Measurements from ENCODE around the gene ANP32B. TPM values are rescaled to one million over a fixed set of nuclear protein-coding genes. Genes with fewer than 3 reads are reported as not detected.

ANP32B gene
- polyA plus RNA-seq, 1 of the 3 experiments (the other 2 are of a cell fraction) = 28.4 TPM

DNA sequence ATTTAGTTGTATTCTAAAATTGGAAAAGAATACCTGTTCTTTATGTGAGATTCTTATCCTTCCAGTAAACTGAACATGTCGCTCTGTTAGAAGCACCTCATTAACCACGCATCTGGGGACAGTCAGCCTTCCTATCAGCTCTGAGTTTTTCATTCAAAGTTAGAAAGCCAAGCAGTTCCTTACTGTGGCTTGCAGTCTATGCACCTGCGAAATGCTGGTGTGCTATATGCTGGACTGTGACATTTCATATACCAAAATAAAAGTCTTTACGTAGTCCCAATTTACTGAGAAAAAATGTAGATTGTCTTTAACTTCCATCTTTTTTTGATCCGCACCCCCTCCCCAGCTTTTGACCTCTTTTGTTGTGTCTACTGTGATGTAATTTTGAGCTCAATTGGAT, 4.3 kb downstream of the ANP32B start:
- ChIA-PET CTCF (interaction anchor here (0.7 to 9.2 kb wide), 6 partner anchors 10 to 218 kb away, joined by 3 to 90 read pairs (median 4); partner anchors contain the start of gene TRMO), POLR2A (no interaction called here)
- WGBS (ENCODE audit: low lambda C conversion rate) = over 99% methylated on average over 5 of the region's 5 CpGs
- H3K9me2 ChIP-seq = no peaks in the 10 kb centered on the region
- no peak overlapping the region for H3K9ac ChIP-seq
- H3K4me1 ChIP-seq (ENCODE audit: control insufficient read depth in 1 of 2, insufficient read depth in 2 of 2, low read depth in 1 of 2, low read length in 1 of 2) = peaks cover 17 to 23% of the 10 kb centered on the region in 2 experiments; a peak in 3 of 4 replicates
- peaks cover 90% of the 10 kb centered on the region for H3K79me2 ChIP-seq (ENCODE audit: insufficient read depth)
- H4K20me1 ChIP-seq (ENCODE audit: insufficient read depth) = peaks cover 66% of the 10 kb centered on the region
- peaks cover 6% of the 10 kb centered on the region for H3F3A ChIP-seq (replicated peaks; ENCODE audit: insufficient read depth)
- H3K36me3 ChIP-seq (replicated peaks in 1 of 2; ENCODE audit: control insufficient read depth in 1 of 2, insufficient read depth in 2 of 2, low read length in 1 of 2) = no peaks in the 10 kb centered on the region
- H3K27ac ChIP-seq (ENCODE audit: low read depth in 2 of 2, low read length in 1 of 2) = no peak overlapping the region; a peak in 1 of 4 replicates
- no peak overlapping the region for H3K4me2 ChIP-seq
- TF ChIP-seq MXI1 (IDR thresholded peaks at IDR 0.05; ENCODE audit: low read depth, low read length) = no peak
- no peak for TF ChIP-seq RXRA (IDR thresholded peaks at IDR 0.05; ENCODE audit: borderline replicate concordance, low read depth)
- no peak for TF ChIP-seq SIN3A (IDR thresholded peaks at IDR 0.05; ENCODE audit: borderline replicate concordance, low read depth, low read length)
- TF ChIP-seq FOXM1 (IDR thresholded peaks at IDR 0.05; ENCODE audit: low read depth) = no peak
- no peak for TF ChIP-seq SMC3 (IDR thresholded peaks at IDR 0.05; ENCODE audit: low read depth, low read length)
- no peak for TF ChIP-seq MEF2A (IDR thresholded peaks at IDR 0.05; ENCODE audit: borderline replicate concordance, low read depth)
- TF ChIP-seq TCF12 (IDR thresholded peaks at IDR 0.05) = no peak
- TF ChIP-seq, protein P1, sequence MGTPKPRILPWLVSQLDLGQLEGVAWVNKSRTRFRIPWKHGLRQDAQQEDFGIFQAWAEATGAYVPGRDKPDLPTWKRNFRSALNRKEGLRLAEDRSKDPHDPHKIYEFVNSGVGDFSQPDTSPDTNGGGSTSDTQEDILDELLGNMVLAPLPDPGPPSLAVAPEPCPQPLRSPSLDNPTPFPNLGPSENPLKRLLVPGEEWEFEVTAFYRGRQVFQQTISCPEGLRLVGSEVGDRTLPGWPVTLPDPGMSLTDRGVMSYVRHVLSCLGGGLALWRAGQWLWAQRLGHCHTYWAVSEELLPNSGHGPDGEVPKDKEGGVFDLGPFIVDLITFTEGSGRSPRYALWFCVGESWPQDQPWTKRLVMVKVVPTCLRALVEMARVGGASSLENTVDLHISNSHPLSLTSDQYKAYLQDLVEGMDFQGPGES (IDR thresholded peaks at IDR 0.05; ENCODE audit: low read depth, low read length) = no peak
- TF ChIP-seq EP300 (IDR thresholded peaks at IDR 0.05; ENCODE audit: borderline replicate concordance in 1 of 2, low read depth in 1 of 2, low read length in 1 of 2) = no peak
- no peak for TF ChIP-seq JUND (IDR thresholded peaks at IDR 0.05)
- TF ChIP-seq YY1 (IDR thresholded peaks at IDR 0.05; ENCODE audit: low read depth) = no peak
- TF ChIP-seq EZH2phosphoT487 (IDR thresholded peaks at IDR 0.05; ENCODE audit: borderline replicate concordance, low read depth) = no peak
- no peak overlapping the region for H3K4me3 ChIP-seq (ENCODE audit: low read depth in 2 of 2, low read length in 1 of 2)
- H3K9me3 ChIP-seq = no peaks in the 10 kb centered on the region
- no peak for DNase-seq
- H2AFZ ChIP-seq (ENCODE audit: low read depth) = no peak overlapping the region
- H3K27me3 ChIP-seq (ENCODE audit: insufficient read depth) = no peaks in the 10 kb centered on the region

DNA sequence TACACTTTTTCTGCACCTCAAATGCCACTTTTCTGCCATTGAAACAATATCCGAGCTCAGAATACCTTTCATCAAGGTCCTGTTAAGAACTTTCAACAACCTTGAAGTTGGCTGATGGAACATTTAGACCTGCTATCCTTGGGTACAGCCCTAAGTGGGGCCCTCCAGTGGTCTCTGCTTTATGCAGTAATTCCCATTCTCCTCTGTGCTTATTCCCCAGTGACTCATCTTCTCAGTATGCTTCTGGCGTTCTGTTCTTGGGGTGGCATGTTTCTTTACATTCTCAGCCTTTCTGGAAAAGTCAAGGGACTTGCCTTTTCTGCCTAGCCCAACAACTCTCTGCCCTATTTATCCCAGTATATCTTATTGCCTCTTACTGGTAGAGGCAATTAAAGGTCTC, 7.1 kb downstream of the ANP32B start:
- Histone ChIP-seq H3F3A (replicated peaks; ENCODE audit: insufficient read depth) (peaks cover 11% of the 10 kb centered on the region), H3K27ac (ENCODE audit: low read depth in 2 of 2, low read length in 1 of 2) (peak overlapping the region in 1 of 2 experiments; percentile 61; a peak in 2 of 4 replicates), H3K9ac (no peak overlapping the region), H4K20me1 (ENCODE audit: insufficient read depth) (peaks cover 94% of the 10 kb centered on the region), H3K79me2 (ENCODE audit: insufficient read depth) (peaks cover 100% of the 10 kb centered on the region), H3K27me3 (ENCODE audit: insufficient read depth) (no peaks in the 10 kb centered on the region), H3K4me3 (ENCODE audit: low read depth in 2 of 2, low read length in 1 of 2) (no peak overlapping the region), H3K4me1 (ENCODE audit: control insufficient read depth in 1 of 2, insufficient read depth in 2 of 2, low read depth in 1 of 2, low read length in 1 of 2) (peaks cover 12 to 21% of the 10 kb centered on the region in 2 experiments; a peak in 3 of 4 replicates), H3K4me2 (peak overlapping the region; percentile 28; the same call in 1 of the 2 replicates), H3K9me2 (no peaks in the 10 kb centered on the region), H2AFZ (ENCODE audit: low read depth) (no peak overlapping the region), H3K9me3 (no peaks in the 10 kb centered on the region), H3K36me3 (replicated peaks in 1 of 2; ENCODE audit: control insufficient read depth in 1 of 2, insufficient read depth in 2 of 2, low read length in 1 of 2) (peaks cover 8 to 12% of the 10 kb centered on the region in 2 experiments)
- peak; percentile 27 for DNase-seq
- 52% methylated on average over 2 of the region's 2 CpGs for WGBS (ENCODE audit: low lambda C conversion rate)
- ChIA-PET POLR2A (no interaction called here), CTCF (no interaction called here)
- TF ChIP-seq EZH2phosphoT487 (IDR thresholded peaks at IDR 0.05; ENCODE audit: borderline replicate concordance, low read depth) = no peak
- TF ChIP-seq RFX5 (IDR thresholded peaks at IDR 0.05; ENCODE audit: low read length) = no peak
- TF ChIP-seq YY1 (IDR thresholded peaks at IDR 0.05; ENCODE audit: low read depth) = no peak
- no peak for TF ChIP-seq NRF1 (IDR thresholded peaks at IDR 0.05; ENCODE audit: low read depth, low read length)
- TF ChIP-seq MAX (IDR thresholded peaks at IDR 0.05; ENCODE audit: low read depth) = 0 out of 2 replicates have a peak, but pooled peaks have one; percentile 25
- TF ChIP-seq TCF12 (IDR thresholded peaks at IDR 0.05) = peak; percentile 7; the same call in 1 of the 2 replicates
- TF ChIP-seq CTCF (IDR thresholded peaks at IDR 0.05) = peak; percentile 45
- TF ChIP-seq JUND (IDR thresholded peaks at IDR 0.05) = peak; percentile 76
- peak; percentile 80 for TF ChIP-seq FOSL2 (IDR thresholded peaks at IDR 0.05; ENCODE audit: borderline replicate concordance, low read depth)
- no peak for TF ChIP-seq FOXJ3 (CRISPR knock-in tag; IDR thresholded peaks at IDR 0.05)
- TF ChIP-seq SMC3 (IDR thresholded peaks at IDR 0.05; ENCODE audit: low read depth, low read length) = no peak

All from SK-N-SH (cell line).